Colonic mucosa (tissue), 4 donors: Measurements from ENCODE around the gene HJURP. TPM values are rescaled to one million over a fixed set of nuclear protein-coding genes. Genes with fewer than 3 reads are reported as not detected.
A peak's percentile ranks its signal among the peaks of the same experiment; 100 is the strongest.

Experiments
- DNase-seq: peaks from one replicate; pipeline ENCODE4 v3.0.0-alpha.2; 2020
- H3K27ac ChIP-seq: fragments of 200-600 bp; one replicate; pipeline ENCODE4 v1.8.0; 2021
- H3K27me3 ChIP-seq: fragments of 200-600 bp; one replicate; pipeline ENCODE4 v1.8.0; 2021
- H3K36me3 ChIP-seq: fragments of 200-600 bp; one replicate; pipeline ENCODE4 v1.8.0; 2021
- H3K4me1 ChIP-seq: fragments of 200-600 bp; one replicate; pipeline ENCODE4 v1.8.0; 2021; ENCODE audit warnings: mild to moderate bottlenecking
- H3K4me3 ChIP-seq: fragments of 200-600 bp; one replicate; pipeline ENCODE4 v1.8.0; 2021
- H3K9ac ChIP-seq, 2 donors: one replicate each; pipeline ENCODE4 v1.7.0; 2013; ENCODE audit warnings: control low read depth in 2 of 2, low read depth in 2 of 2, low read length in 2 of 2
- H3K9me3 ChIP-seq: fragments of 200-600 bp; one replicate; pipeline ENCODE4 v1.8.0; 2021
- intact Hi-C: fragments of 100-400 bp; cut with DNase I; formaldehyde crosslinking; loops from one replicate; pipeline ENCODE4 v1.14.1; 2022
- total RNA-seq, 2 donors: library from RNA; stranded (reverse); fragmentation: NEBNext Ultra II Directional in 1 of 2; extraction: Animal tissue kit (Norgen Biotek cat#: 25700) in 1 of 2; gene quantifications; one replicate each; pipeline ENCODE4 v1.2.1, GENCODE V29; 2021
- TF ChIP-seq, protein P1 (sequence below): fragments of 200-600 bp; IDR thresholded peaks from one replicate; pipeline ENCODE4 v1.8.0; 2022; ENCODE audit warnings: antibody characterized with exemption, mild to moderate bottlenecking
- donor health status: healthy.
- donor health status: DM: no; HTN: no; CAD: no.
- donor health status: DM: no; HTN: no; CAD: no.

HJURP gene
- total RNA-seq, 2 donors from 2014 or later = 8.9 to 40.8 TPM

GRCh38 chr2:233792720-233793119, 61.6 kb downstream of the HJURP start:
- Histone ChIP-seq H3K9ac (no peak overlapping the region), H3K4me3 (no peak overlapping the region), H3K27ac (no peak overlapping the region), H3K9me3 (no peaks in the 10 kb centered on the region), H3K4me1 (no peaks in the 10 kb centered on the region), H3K27me3 (no peaks in the 10 kb centered on the region), H3K36me3 (no peaks in the 10 kb centered on the region)
- DNase-seq = no peak
- TF ChIP-seq, protein P1, sequence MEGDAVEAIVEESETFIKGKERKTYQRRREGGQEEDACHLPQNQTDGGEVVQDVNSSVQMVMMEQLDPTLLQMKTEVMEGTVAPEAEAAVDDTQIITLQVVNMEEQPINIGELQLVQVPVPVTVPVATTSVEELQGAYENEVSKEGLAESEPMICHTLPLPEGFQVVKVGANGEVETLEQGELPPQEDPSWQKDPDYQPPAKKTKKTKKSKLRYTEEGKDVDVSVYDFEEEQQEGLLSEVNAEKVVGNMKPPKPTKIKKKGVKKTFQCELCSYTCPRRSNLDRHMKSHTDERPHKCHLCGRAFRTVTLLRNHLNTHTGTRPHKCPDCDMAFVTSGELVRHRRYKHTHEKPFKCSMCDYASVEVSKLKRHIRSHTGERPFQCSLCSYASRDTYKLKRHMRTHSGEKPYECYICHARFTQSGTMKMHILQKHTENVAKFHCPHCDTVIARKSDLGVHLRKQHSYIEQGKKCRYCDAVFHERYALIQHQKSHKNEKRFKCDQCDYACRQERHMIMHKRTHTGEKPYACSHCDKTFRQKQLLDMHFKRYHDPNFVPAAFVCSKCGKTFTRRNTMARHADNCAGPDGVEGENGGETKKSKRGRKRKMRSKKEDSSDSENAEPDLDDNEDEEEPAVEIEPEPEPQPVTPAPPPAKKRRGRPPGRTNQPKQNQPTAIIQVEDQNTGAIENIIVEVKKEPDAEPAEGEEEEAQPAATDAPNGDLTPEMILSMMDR = no peak
- intact Hi-C loops = no loop called here

DNA sequence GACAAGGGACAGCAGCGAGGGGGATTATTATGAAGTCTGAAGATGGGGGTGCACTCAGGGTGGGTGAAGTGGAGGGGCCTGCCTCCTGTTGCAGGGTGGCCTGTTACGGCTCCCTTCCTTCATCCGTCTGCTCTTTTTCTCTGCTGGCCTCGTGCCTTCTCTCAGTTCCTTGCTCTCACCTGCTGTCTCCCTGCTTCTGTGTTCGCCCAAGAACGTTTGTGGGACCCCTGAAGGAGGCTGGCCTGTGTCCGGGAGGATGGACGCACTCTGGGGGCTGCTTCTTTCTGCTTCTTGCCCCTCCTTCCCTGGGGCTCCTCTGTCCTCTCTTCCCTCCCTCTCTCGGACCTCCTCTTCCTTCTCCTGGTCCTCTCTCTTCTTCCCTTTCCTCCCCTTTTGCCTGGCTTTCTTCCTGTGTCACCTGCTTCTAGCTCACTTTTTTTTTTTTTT, 62.4 kb downstream of the HJURP start:
- no peak overlapping the region for H3K27ac ChIP-seq
- TF ChIP-seq, protein P1 = no peak
- intact Hi-C loops = no loop called here
- no peak overlapping the region for H3K4me3 ChIP-seq
- no peak for DNase-seq
- no peaks in the 10 kb centered on the region for H3K27me3 ChIP-seq
- H3K9me3 ChIP-seq = no peaks in the 10 kb centered on the region
- no peak overlapping the region for H3K9ac ChIP-seq
- H3K4me1 ChIP-seq = no peaks in the 10 kb centered on the region
- no peaks in the 10 kb centered on the region for H3K36me3 ChIP-seq

DNA sequence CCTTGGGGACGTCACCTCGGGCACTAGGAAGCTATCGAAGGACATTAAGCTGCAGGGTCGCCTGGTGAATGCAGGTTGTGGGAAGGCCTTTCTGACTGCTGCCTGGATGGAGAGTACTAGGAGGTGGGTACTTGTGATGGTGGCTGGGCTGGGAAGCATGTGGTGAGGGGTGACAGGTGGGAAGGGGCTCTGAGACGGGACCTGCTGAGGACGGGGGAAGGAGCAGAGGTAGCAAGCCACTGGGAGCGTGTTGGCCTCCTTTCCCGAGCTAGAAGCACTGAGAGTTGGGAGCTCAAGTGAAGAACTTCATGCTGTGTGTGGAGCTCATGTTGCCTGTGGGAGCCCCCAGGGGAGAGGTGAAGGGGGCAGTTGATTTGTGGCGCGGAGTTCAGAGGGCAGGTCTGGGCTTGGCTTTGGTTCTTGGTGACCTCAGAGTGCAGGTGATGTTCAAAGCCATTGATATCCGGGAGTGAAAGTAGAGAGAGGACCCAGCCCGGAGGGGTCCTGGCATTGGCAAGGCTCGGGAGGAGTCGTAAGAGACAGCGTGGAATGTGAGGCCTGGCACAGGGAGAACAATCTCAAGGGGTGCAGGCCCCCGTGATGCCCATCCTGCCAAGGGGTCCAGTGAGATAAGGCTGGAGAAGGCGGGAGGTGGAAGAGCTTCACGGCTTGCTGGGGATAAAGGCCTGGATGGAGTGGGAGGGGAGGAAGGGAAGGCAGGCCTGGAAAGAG, 63.0 kb downstream of the HJURP start:
- intact Hi-C loops = no loop called here
- TF ChIP-seq, protein P1 = no peak
- H3K9ac ChIP-seq = no peak overlapping the region
- H3K4me3 ChIP-seq = no peak overlapping the region
- no peak for DNase-seq
- H3K9me3 ChIP-seq = no peaks in the 10 kb centered on the region
- H3K36me3 ChIP-seq = no peaks in the 10 kb centered on the region
- no peaks in the 10 kb centered on the region for H3K27me3 ChIP-seq
- no peak overlapping the region for H3K27ac ChIP-seq
- H3K4me1 ChIP-seq = no peaks in the 10 kb centered on the region

GRCh38 chr2:233789554-233789953, 64.8 kb downstream of the HJURP start:
- Histone ChIP-seq H3K4me3 (no peak overlapping the region), H3K9me3 (no peaks in the 10 kb centered on the region), H3K27ac (no peak overlapping the region), H3K27me3 (no peaks in the 10 kb centered on the region), H3K4me1 (no peaks in the 10 kb centered on the region), H3K36me3 (no peaks in the 10 kb centered on the region), H3K9ac (no peak overlapping the region)
- intact Hi-C loops = no loop called here
- peak; percentile 9 for DNase-seq
- TF ChIP-seq, protein P1 = no peak

Other genes starting within 250 kb of the HJURP start
- gene UGT1A8, start 236.9 kb downstream of the HJURP start, total RNA-seq = 10 to 100 TPM; 15.9 to 16.8 TPM
- gene UGT1A10, start 218.1 kb downstream of the HJURP start, total RNA-seq = 10 to 100 TPM; 45.2 to 82.9 TPM
- 1 to 10 TPM; 2.0 to 2.3 TPM for gene UGT1A9, start 182.6 kb downstream of the HJURP start, total RNA-seq
- gene UGT1A7, start 172.6 kb downstream of the HJURP start, total RNA-seq = 1 to 10 TPM; 3.1 TPM
- 1 to 10 TPM; 4.4 to 5.5 TPM for gene UGT1A6, start 161.6 kb downstream of the HJURP start, total RNA-seq
- gene UGT1A5, start 141.6 kb downstream of the HJURP start, total RNA-seq = 1 to 10 TPM; 1.1 to 2.4 TPM
- 1 to 10 TPM in 1 of 2 donors, under 1 TPM in 1; 0.93 to 1.8 TPM for gene UGT1A4, start 135.8 kb downstream of the HJURP start, total RNA-seq
- gene UGT1A3, start 125.5 kb downstream of the HJURP start, total RNA-seq = 1 to 10 TPM; 1.0 to 1.9 TPM
- gene UGT1A1, start 94.3 kb downstream of the HJURP start, total RNA-seq = 1 to 10 TPM; 1.2 to 1.9 TPM
- not detected for gene MROH2A, start 76.2 kb downstream of the HJURP start, total RNA-seq
- not detected for gene TRPM8, start 62.8 kb upstream of the HJURP start, total RNA-seq
- not detected for gene SPP2, start 196.2 kb upstream of the HJURP start, total RNA-seq